Adrenal gland (tissue), 12 donors: ENCODE results near the gene UNC5CL. TPM values are rescaled to one million over a fixed set of nuclear protein-coding genes. Genes with fewer than 3 reads are reported as not detected.
A peak's percentile ranks its signal among the peaks of the same experiment; 100 is the strongest.

ENCODE experiments used
- DNase-seq, 7 donors: peaks; one replicate each; pipeline ENCODE4 v3.0.0-alpha.2; 2019 to 2020
- H3K27ac ChIP-seq, 5 donors: fragments of 200-600 bp; sonication (generic) in 4 of 5; 1 replicate in 3 of 5; 2 replicates in 2 of 5; pipeline versions ENCODE4 v1.5.1 to v1.8.0; 2016 to 2020; ENCODE audit warnings: mild to moderate bottlenecking in 1 of 5
- H3K27me3 ChIP-seq: fragments of 200-600 bp; 2 replicates; pipeline ENCODE4 v1.8.0; 2021
- H3K36me3 ChIP-seq, 2 donors: fragments of 200-600 bp; replicated peaks in 1 of 2; 1 replicate in 1 of 2; 2 replicates in 1 of 2; pipeline versions ENCODE4 v1.5.1 to v1.8.0; 2018 to 2022
- H3K4me1 ChIP-seq, 2 donors: fragments of 200-600 bp; replicated peaks in 1 of 2; 1 replicate in 1 of 2; 2 replicates in 1 of 2; pipeline versions ENCODE4 v1.5.1 to v1.8.0; 2018 to 2021
- H3K4me3 ChIP-seq, 4 donors: fragments of 200-600 bp; sonication (generic) in 3 of 4; one replicate each; pipeline ENCODE4 v1.5.1; 2016 to 2018
- H3K9me3 ChIP-seq, 3 donors: fragments of 200-600 bp; sonication (generic) in 1 of 3; replicated peaks in 1 of 3; 1 replicate in 2 of 3; 2 replicates in 1 of 3; pipeline versions ENCODE4 v1.5.1 to v1.8.0; 2016 to 2021
- POLR2A ChIP-seq, 2 donors: fragments of 450-650 bp; IDR thresholded peaks; one replicate each; pipeline ENCODE4 v1.6.1; 2017; ENCODE audit warnings: antibody characterized with exemption in 2 of 2, mild to moderate bottlenecking in 2 of 2, moderate library complexity in 1 of 2
- WGBS, 4 donors: extraction: QIAGEN DNeasy Blood & Tissue Kit in 2 of 4; methylation state at CpG; one replicate each; pipeline versions ENCODE4 v1.1.5 to v1.1.7; 2013 to 2017; 5-methylcytosine and 5-hydroxymethylcytosine counted together
- intact Hi-C, 2 donors: fragments of 100-400 bp; cut with DNase I; formaldehyde crosslinking; loops; one replicate each; pipeline versions ENCODE4 v1.14.1 to v1.15.0; 2022 to 2023
- polyA plus RNA-seq, 3 donors: library from polyadenylated mRNA; stranded (reverse); fragments of 200-250 nt in 2 of 3; fragments of 350-450 nt in 1 of 3; fragmentation: Illumina TruSeq in 1 of 3; extraction: RNeasy Lipid Tissue Mini Kit (QIAGEN cat#74804) in 1 of 3; gene quantifications; one replicate each; pipeline ENCODE4 v1.2.3, GENCODE V29; 2013 to 2014
- total RNA-seq, 9 donors: library from RNA; depleted of rRNA in 4 of 9; stranded (reverse); fragments of >200 nt in 4 of 9; fragments of 120-200 nt in 1 of 9; fragmentation: NEBNext Ultra II Directional in 1 of 9; extraction: Animal tissue kit (Norgen Biotek cat#: 25700) in 1 of 9; gene quantifications; one replicate each; pipeline versions ENCODE4 v1.1.0 to v1.2.4, GENCODE V29; 2013 to 2023
- TF ChIP-seq, protein P1 (sequence below), 6 experiments: fragments of 450-650 bp in 4 of 6; fragments of 200-600 bp in 2 of 6; sonication (generic) in 1 of 6; IDR thresholded peaks; 1 replicate in 5 of 6; 2 replicates in 1 of 6; pipeline versions ENCODE4 v1.5.1 to v1.8.0; 2016 to 2021; ENCODE audit warnings: antibody characterized with exemption in 6 of 6, mild to moderate bottlenecking in 2 of 6, moderate library complexity in 1 of 6
- donor health status: healthy with polysubstance abuse.
- donor health status: Bipolar disorder and iron deficiency.
- donor health status: DM: yes; HTN: yes; CAD: no.
- donor health status: DM: no; HTN: no; CAD: no.
- donor health status: DM: no; HTN: no; CAD: no.
- donor health status: DM: yes; HTN: yes; CAD: no.

Gene UNC5CL
- total and polyA plus RNA-seq, 12 donors, result 0.20 to 1.6 (median 0.86) TPM

DNA sequence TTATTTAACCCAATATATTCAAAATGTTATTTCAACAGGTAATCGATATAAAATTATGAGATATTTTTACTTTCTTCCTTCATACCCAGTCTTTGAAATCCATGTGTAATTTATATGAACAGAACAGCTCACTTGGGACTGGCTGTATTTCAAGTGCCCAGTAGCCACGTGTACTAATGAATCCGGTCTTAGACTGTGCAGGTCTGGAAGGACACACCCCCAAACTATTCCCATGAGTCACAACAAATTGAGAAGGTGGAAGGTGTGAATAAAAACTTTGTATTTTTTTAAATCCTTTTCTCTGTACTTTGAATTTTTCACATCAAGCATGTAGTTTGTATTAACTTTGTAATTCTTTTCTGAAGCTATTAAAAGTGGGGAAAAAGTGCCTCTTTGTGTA is 2.8 kb downstream of the UNC5CL start:
- no peak for DNase-seq
- Histone ChIP-seq H3K4me1 (no peaks in the 10 kb centered on the region), H3K4me3 (no peak overlapping the region), H3K27me3 (no peaks in the 10 kb centered on the region), H3K9me3 (no peaks in the 10 kb centered on the region), H3K36me3 (no peaks in the 10 kb centered on the region), H3K27ac (no peak overlapping the region)
- WGBS, 4 donors, result 51 to 58% (median 55%) methylated on average over 3 of the region's 3 CpGs
- intact Hi-C loops, result no loop called here
- TF ChIP-seq, protein P1, sequence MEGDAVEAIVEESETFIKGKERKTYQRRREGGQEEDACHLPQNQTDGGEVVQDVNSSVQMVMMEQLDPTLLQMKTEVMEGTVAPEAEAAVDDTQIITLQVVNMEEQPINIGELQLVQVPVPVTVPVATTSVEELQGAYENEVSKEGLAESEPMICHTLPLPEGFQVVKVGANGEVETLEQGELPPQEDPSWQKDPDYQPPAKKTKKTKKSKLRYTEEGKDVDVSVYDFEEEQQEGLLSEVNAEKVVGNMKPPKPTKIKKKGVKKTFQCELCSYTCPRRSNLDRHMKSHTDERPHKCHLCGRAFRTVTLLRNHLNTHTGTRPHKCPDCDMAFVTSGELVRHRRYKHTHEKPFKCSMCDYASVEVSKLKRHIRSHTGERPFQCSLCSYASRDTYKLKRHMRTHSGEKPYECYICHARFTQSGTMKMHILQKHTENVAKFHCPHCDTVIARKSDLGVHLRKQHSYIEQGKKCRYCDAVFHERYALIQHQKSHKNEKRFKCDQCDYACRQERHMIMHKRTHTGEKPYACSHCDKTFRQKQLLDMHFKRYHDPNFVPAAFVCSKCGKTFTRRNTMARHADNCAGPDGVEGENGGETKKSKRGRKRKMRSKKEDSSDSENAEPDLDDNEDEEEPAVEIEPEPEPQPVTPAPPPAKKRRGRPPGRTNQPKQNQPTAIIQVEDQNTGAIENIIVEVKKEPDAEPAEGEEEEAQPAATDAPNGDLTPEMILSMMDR (IDR thresholded peaks at IDR 0.05), result no peak
- TF ChIP-seq POLR2A (IDR thresholded peaks at IDR 0.05), result no peak

DNA sequence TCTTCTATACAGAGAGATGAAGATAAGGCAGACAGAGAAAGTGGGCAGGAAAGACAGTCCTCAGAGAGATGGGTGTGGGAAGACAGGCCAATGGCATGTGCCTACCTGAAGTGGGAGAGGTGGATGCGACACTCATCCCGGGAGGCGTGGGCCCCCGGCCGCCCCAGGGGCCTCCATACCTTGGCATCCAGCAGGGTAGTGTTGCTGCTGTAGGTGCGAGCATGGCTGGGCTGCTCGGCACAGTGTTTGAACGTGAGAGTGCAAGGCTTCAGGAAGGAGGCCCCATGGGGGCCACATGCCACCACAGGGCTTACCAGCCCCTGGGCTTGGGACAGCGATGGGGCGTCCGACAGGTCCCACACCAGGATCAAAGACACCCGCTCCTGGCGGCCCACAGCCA is 5.2 kb downstream of the UNC5CL start:
- 89 to 94% (median 91%) methylated on average over 13 of the region's 13 CpGs; no CpG with 5 or more reads in 1 of the 4 donors for WGBS, 4 donors
- intact Hi-C loops, result no loop called here

DNA sequence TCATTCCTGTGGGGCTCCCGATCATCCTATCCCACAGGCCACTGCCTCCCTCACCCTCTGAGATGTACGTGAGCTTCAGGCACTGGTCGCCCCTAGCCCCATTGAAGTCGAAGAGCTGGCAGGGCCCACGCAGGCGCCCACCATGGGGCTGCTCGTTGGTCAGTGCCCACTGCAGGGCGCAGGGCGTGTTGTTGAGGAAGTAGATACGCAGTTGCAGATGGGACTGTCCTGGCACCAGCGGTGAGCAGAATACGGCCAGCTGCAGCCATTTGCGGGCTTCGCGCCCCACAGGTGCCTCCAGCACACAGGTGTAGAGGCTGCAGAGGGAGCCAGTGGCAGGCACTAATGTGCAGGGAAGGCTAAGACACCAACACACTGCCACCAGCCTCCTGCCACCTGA is 6.2 kb downstream of the UNC5CL start:
- no peak overlapping the region for H3K4me3 ChIP-seq
- H3K36me3 ChIP-seq, result no peaks in the 10 kb centered on the region
- WGBS, 4 donors, result 93 to 97% (median 94%) methylated on average over 4 to 15 of the region's 15 CpGs
- peaks cover 0 to 6% of the 10 kb centered on the region in 2 donors for H3K4me1 ChIP-seq
- DNase-seq, result no peak
- intact Hi-C loops, result no loop called here
- TF ChIP-seq, protein P1 (IDR thresholded peaks at IDR 0.05), result no peak
- TF ChIP-seq POLR2A (IDR thresholded peaks at IDR 0.05), result no peak
- no peak overlapping the region for H3K27ac ChIP-seq
- H3K9me3 ChIP-seq, result no peaks in the 10 kb centered on the region
- H3K27me3 ChIP-seq, result no peaks in the 10 kb centered on the region

More for the DNA sequence above, 5.2 kb downstream of the UNC5CL start:
- Histone ChIP-seq H3K27ac (no peak overlapping the region), H3K4me3 (no peak overlapping the region), H3K4me1 (no peaks in the 10 kb centered on the region), H3K27me3 (no peaks in the 10 kb centered on the region), H3K36me3 (no peaks in the 10 kb centered on the region), H3K9me3 (no peaks in the 10 kb centered on the region)
- TF ChIP-seq, protein P1 (IDR thresholded peaks at IDR 0.05), result no peak
- TF ChIP-seq POLR2A (IDR thresholded peaks at IDR 0.05), result no peak
- DNase-seq, result no peak

DNA sequence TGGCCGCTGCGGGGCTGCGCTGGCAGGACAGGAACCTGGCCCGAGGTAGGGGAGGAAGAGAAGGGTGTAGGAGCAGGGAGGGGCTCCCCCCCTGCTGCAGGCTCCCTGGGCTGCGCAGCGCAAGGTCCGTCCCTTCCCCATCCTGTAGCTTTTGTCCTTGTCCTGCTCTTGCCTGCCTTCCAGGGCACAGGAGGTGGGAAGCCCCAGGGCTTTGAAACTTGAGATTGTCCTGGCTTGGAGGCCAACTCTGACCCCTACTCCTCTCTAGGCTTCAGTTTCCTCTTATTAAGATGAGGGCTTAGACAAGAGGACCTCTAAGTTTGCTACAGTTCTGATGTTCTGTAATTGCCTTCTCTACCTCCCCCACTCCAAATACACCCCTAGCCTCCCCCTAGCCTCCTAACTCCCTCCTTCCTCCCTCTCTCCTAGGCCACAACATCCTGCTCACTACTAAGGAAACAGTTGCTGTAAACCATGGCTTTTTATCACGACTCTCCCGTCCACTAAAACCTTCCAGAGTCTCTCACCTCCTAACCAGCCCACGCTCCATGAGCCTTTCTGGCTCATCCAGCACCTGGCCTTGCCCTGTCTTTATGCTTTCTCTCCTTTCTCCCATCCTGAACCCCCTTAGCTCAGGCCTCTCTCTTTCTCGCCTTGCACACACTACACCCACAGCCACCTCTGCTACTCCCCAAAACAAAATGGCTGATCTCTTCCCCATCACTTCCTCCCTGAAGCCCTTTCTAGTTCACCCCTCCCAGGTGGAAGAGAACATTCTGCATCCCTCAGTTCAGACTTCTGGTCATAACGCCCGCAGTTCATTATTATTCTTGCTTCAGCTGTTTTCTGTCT is 10.2 kb downstream of the UNC5CL start:
- peak overlapping the region in 2 of 5 donors; percentile 51 to 52 for H3K27ac ChIP-seq
- H3K9me3 ChIP-seq, result no peaks in the 10 kb centered on the region
- peaks cover 6 to 15% of the 10 kb centered on the region in 2 donors for H3K4me1 ChIP-seq
- TF ChIP-seq, protein P1 (IDR thresholded peaks at IDR 0.05), result no peak
- no peak for TF ChIP-seq POLR2A (IDR thresholded peaks at IDR 0.05)
- WGBS, 4 donors, result 41 to 61% (median 54%) methylated on average over 9 to 13 of the region's 13 CpGs
- H3K36me3 ChIP-seq, result no peaks in the 10 kb centered on the region
- no peaks in the 10 kb centered on the region for H3K27me3 ChIP-seq
- intact Hi-C loops, result loop anchor here (5.0 to 10.0 kb wide), 2 partner anchors 136 to 1044 kb away; no protein-coding TSS in a partner anchor
- DNase-seq, result no peak
- H3K4me3 ChIP-seq, result peak overlapping the region in 2 of 4 donors; percentile 20 to 48
